NCI-H187 treated with DMSO at 0.1 percent for 48 hours (cell line): Measurements from ENCODE around the gene PISD.
"Not testable (repeated sequence)": the region's sequence is repeated elsewhere in the genome, so short reads cannot be mapped to it uniquely, and the experiment has no call there.

ENCODE experiments used
- DNase-seq: peaks from one replicate; lab custom pipeline; 2025; lab: John Stamatoyannopoulos, UW

The PISD gene

GRCh38 chr22:31607696-31608095 lies 54.3 kb downstream of the PISD start:
- no peak for DNase-seq

DNA sequence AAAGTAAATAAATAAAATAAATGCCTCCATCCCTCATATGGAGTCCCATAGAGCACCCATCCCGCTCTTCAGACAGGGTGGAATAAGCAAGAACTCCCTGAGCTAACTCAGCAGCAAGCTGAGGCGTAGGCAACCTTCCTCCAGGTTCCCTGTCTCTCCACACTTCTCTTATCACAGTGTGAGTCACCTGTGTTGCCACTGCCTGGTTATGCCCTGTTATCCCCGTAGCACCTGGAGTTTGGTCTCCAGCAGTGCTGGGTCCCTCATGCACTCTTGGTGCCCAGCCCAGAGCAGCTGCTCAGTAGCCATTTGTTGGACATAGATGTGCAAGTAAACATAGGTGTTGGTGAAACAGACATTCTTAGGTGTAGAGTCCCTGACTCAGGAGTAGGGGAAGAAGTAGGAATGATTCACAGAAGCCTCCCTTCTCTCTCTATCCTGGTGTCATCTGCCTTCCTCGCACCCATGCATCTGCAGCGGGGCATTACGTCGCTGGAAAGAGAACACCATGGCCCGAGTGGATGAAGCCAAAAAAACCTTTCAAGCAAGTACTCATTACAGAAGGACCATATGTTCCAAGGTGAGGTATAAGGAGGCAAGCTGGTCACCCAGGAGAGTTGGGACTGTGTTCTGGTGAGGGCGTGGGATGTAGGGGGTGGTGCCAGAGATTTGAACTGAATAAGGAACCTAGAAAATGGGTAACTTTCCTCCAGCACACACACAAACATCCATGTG lies 56.0 kb downstream of the PISD start:
- no peak for DNase-seq

- DNase-seq, result no peak
Measured at GRCh38 chr22:31604746-31605705, 57.0 kb downstream of the PISD start.

GRCh38 chr22:31604137-31604705 lies 57.8 kb downstream of the PISD start:
- DNase-seq, result no peak

DNA sequence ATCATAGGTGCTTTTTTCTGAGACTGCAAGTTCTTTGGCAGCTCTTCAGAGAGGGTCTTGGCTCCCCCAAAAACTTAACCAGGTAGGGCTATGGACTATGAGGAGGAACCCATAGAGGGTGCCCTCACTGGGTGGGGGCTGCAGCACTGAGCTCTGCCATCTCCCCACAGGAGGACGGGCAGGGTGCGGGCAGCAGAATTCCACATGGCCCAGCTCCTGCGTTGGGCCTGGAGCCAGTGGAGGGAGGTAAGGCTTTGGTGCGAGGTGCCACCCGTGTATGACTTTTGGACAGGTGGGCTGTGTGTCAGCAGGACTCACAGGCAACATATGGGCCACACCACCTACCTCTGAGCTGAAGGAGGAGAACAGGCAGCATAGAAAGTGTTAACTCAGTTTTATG lies 58.4 kb downstream of the PISD start:
- no peak for DNase-seq

GRCh38 chr22:31603081-31603525 lies 58.9 kb downstream of the PISD start:
- no peak for DNase-seq

- no peak for DNase-seq
Measured at GRCh38 chr22:31602259-31602952, 59.6 kb downstream of the PISD start.

- DNase-seq, result no peak
Measured at GRCh38 chr22:31595271-31595670, 66.7 kb downstream of the PISD start.

- DNase-seq, result not testable (repeated sequence)
Measured at GRCh38 chr22:31590161-31590560, 71.9 kb downstream of the PISD start.

DNA sequence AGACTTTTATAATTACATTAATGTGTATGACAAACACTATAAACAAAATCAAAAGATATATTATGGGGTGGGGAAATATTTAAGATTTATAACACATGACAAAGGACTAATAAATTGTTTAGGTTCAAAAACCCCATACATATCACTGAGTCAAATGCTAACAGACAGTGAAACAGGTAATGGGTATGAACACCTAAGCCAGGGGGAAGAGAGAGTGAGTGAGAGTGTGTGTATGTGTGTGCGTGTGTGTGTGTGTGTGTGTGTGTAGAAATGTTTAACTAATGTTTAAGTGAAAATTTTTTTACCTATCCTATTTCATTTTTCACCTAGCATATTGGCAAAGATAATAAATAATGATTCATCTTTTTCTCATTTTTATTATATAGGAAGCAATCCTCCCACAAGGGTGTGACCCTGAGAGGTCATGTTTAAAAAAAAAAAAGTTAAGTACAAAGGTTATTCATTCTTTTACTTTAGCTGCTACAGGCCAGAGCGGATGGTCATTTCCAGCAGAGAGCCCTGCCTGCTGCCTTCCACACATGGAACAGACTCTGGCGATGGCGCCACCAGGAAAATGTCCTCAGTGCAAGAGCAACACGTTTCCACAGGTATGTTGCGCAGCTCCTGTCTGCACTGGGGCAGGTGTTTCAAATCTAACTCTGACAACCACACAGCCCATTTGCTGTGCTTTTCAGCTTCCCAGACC lies 72.9 kb downstream of the PISD start:
- no peak for DNase-seq

DNA sequence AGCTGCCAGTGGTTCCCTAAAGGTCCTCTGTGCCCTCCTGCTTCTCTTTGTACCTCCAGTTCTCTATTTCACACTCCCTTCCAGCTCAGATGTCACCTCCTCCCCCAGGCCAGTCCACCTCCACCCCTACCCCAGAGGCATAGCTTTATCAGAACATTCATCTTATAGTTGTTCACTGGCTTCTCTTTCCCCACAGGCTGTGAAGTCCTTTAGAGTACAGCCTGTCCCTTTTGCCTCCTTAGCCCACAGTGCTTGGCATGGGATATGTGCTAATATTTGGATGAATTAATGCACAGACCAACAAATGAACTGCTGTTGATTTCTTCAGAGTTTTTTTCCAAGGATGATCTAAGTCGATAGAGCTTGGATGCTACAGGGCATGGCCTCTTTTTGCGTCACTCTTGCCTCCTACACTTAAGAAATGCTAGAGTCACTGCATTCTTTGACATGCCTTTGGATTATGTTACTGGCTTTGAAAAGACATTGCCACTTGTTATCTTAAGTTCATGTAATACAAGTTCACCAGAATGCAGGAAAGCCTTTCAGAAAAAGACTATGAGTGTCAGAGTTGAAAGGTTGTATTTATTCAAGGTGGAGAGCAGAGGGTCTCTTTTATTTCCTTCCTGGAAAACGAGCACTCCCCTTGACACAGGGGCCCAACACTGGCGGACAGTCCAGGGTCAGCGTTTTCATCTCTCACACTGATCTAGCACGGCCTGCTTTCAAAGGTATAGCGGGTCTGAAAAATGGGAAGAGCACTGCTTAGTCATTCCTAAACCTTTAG lies 75.7 kb downstream of the PISD start:
- DNase-seq, result no peak

DNA sequence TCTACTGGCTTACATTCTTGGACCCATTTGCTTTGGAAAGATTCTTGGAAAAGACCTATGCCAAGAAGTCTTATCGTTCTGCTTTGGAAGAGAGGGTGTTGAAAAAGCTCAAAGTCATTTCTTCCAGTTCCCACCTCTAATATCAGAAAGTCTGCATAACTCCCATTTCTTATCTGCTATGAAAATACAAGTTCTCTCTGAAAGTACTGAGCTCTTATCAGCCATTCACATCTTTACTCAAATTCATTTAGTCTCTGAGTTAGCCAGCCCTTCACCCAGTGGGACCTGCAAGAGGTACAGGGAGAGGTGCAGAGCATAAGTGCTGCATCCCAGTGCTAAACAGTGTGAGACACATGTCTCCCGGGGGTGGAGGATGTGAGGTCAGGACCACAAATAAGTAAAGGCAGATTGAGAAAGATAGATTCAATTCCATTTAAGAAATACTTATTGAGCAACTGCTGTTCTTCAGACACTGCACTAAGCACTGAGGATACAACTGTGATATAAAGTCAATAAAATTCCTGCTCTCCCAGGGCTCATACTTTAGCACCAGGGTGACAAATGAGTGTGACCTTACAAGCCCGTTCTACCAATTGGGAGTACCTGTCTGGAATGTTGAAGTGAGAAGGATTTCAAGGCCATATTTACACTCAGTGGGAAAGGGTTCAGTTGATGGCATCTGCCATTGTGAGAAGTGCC lies 76.7 kb downstream of the PISD start:
- DNase-seq, result no peak

DNA sequence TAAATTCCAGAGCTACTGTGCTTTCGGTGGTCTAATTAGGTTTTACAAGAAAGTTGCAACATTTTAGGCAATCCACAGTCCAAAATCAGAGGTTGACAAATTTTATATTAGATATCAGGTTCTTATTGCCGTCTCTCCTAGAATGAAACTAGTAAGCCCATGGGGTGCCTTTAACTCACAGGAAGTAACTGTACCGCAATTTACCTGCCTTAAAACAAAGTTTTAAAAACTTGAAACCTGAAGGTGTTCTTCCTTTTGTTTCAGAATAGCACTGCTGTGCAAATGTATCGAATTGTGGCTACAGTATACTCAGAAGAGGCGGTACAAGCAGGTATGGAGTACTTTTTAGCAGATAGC lies 77.2 kb downstream of the PISD start:
- DNase-seq, result no peak

DNA sequence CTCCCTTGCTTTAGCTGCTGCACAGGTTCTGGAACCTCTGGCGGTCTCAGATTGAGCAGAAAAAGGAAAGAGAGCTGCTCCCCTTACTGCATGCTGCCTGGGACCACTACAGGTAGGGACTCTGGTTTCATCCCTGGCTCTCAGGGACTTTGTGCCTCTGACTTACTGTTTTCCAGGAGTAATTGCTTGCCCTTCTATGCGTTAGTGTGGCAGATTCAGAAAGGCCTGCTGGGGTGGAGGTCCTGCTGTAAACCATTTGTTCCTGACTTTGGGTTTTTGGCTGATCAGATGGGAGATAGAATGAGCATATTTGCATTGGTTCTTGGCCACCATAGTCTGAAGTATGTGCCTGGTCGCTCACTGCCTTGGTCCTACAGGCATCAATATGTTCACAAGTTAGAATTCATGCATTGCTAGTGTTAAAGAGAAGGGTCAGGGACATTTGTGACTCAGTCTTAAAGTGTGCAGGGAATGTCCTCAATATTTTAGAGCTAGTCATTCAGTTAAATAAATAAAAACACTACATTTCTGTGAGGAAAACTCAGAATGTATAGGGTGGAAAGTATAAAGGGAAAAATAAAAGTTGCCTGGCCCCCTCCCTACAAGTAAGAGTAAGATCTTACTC lies 78.0 kb downstream of the PISD start:
- no peak for DNase-seq

DNA sequence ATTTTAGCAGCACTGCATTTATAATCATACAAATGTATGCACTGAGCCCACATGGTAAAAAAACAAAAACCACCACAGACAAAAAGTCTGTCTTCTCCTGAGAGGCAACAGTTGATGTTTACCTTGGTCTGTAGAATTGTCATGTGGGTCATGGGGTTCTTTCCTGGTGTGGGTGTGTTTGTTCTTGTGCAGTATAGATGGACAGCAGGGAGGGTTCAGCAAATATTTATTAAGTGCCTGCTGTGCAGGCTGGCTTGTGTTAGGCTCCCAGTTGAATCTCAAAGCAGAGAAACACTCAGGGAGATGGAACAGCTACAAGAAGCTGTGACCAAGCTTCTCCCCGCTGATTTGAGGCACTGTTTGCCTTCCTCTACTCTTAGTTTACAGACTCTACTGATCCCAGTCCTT lies 82.2 kb downstream of the PISD start:
- no peak for DNase-seq

DNA sequence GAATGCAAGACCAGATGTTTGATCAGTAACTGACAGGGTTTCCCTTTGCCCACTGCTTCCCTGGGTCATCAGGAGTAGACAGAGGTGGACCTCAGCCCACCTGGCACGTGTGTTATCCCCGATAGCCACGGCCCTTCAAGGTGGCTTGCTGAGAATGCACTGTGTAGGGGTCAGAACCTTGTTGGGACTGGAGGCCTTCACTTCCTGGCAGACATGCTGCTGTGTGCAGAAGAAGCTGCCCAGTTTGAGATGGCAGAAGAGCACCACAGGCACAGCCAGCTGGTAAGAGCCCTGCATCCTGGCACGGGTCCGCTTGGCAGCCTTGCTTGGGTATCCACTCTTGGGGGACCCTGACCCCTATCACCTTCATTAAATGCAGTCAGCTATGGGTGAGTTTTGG lies 83.8 kb downstream of the PISD start:
- DNase-seq, result no peak

- no peak for DNase-seq
Measured at GRCh38 chr22:31577711-31578110, 84.3 kb downstream of the PISD start.

DNA sequence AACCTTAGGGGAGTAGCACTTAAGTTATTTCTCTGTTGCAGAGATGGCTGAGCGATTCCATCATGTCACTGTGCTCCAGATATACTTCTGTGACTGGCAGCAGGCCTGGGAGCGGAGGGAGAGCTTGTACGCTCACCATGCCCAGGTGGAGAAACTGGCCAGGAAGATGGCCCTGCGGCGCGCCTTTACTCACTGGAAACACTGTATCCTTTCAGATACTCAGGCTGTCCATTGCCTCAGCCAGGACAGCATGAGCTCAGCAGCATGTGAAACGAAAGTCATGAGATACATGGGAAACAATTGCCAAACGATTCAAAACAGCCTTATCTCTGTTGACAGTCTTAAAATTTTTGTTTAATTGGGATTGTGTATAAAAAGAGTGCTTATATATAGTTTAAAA lies 86.8 kb downstream of the PISD start:
- no peak for DNase-seq

DNA sequence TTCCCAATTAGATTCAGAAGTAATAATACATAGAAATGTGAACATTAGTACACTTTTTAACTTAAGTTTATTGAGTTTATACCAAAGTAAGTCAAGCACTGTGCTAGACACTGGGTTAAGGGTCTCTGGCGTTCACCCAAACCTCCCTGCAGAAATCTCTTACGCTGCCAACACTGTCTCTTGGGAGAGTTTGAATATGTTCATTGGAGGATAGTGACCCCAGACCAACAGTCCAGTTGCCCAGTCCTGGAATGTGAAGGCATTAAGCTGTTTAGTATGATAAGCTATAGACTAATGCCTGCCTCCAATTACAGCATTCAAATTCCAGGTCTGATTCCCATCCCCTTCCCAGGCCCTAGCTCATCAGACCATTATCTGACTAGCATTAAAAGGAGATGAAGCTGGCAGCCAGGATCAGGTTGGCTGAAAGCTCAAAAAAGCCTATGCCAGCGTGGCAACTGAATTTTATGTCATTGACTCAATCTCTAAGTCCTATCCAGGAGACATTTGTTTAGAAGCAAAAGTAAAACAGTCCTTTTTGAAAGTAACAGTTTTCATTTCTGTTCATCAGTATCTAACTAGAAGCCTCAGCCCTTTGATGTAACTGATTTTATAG lies 87.9 kb downstream of the PISD start:
- DNase-seq, result no peak
